Measurements from ENCODE around the gene SEC63. TPM values are rescaled to one million over a fixed set of nuclear protein-coding genes. Genes with fewer than 3 reads are reported as not detected.

SEC63 gene
- total RNA-seq, 1 experiment from 2014 or later: 97.6 TPM

GRCh38 chr6:107989166-107990094 is 31.4 kb upstream of the SEC63 start:
- Mint-ChIP-seq H3K36me3 (no peaks in the 10 kb centered on the region), H3K9me3 (no peaks in the 10 kb centered on the region; the same call in 1 of the 2 replicates), H3K4me3 (no peak overlapping the region), H3K4me1 (peaks cover 60% of the 10 kb centered on the region), H3K27me3 (ENCODE audit: low read depth) (peaks cover 87% of the 10 kb centered on the region), H3K27ac (no peak overlapping the region)
- DNase-seq (ENCODE audit: low spot score) (no peak), ATAC-seq (no peak)
- ChIA-PET CTCF (interaction anchor here (1.0 to 2.0 kb wide), 3 partner anchors 12 to 61 kb away, joined by 3 to 9 read pairs (median 6); no protein-coding TSS in a partner anchor), POLR2A (no interaction called here)
- TF ChIP-seq ZNF121 (CRISPR knock-in tag; IDR thresholded peaks at IDR 0.05) (peak; percentile 89; the same call in 1 of the 2 replicates), EMX1 (CRISPR knock-in tag; IDR thresholded peaks at IDR 0.05) (no peak)

DNA sequence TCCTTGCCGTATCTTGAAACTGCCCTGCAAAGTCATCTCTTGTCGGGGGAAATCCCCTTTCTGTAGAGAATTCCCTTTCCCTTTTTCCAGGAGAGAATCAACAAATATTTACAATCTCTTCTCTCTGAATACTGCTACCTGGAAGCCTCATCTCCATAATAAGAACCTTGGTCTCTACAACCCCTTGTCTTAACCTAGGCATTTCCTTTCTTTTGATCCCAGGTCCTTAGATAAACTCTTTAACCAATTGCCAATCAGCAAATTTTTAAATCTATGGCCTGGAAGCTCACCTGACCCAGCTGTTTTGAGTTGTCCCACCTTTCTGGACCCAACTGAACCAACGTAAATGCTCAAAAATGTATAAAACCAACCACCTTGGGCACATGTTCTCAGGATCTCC is 30.6 kb upstream of the SEC63 start:
- peak overlapping the region; percentile 36 for H3K4me3 Mint-ChIP-seq
- no peaks in the 10 kb centered on the region for H3K36me3 Mint-ChIP-seq
- DNase-seq (ENCODE audit: low spot score): no peak
- H3K9me3 Mint-ChIP-seq: no peaks in the 10 kb centered on the region; the same call in 1 of the 2 replicates
- POLR2A ChIA-PET: no interaction called here
- H3K4me1 Mint-ChIP-seq: peaks cover 60% of the 10 kb centered on the region
- H3K27me3 Mint-ChIP-seq (ENCODE audit: low read depth): peaks cover 94% of the 10 kb centered on the region
- 0 out of 2 replicates have a peak, but pooled peaks have one; percentile 23 for TF ChIP-seq SP1 (CRISPR knock-in tag; conservative IDR thresholded peaks at IDR 0.05)
- no peak for TF ChIP-seq FOXJ3 (CRISPR knock-in tag; IDR thresholded peaks at IDR 0.05; ENCODE audit: borderline replicate concordance)
- peak; percentile 79 for ATAC-seq
- H3K27ac Mint-ChIP-seq: peak overlapping the region; percentile 28; the same call in 1 of the 2 replicates
- CTCF ChIA-PET: interaction anchor here (0.8 to 2.0 kb wide), 3 partner anchors 9 to 61 kb away, joined by 3 to 9 read pairs (median 6); no protein-coding TSS in a partner anchor

GRCh38 chr6:107987805-107988204 is 29.8 kb upstream of the SEC63 start:
- ATAC-seq: peak; percentile 43
- H3K4me1 Mint-ChIP-seq: peaks cover 62% of the 10 kb centered on the region
- no peak for DNase-seq (ENCODE audit: low spot score)
- H3K9me3 Mint-ChIP-seq: no peaks in the 10 kb centered on the region; the same call in 1 of the 2 replicates
- H3K36me3 Mint-ChIP-seq: no peaks in the 10 kb centered on the region
- H3K27ac Mint-ChIP-seq: no peak overlapping the region
- no peak for TF ChIP-seq IRF1 (CRISPR knock-in tag; IDR thresholded peaks at IDR 0.05)
- no peak for TF ChIP-seq CREB1 (CRISPR knock-in tag; IDR thresholded peaks at IDR 0.05)
- TF ChIP-seq TP53 (CRISPR knock-in tag; IDR thresholded peaks at IDR 0.05): no peak
- TF ChIP-seq NFATC4 (CRISPR knock-in tag; IDR thresholded peaks at IDR 0.05): no peak
- TF ChIP-seq NR1H2 (CRISPR knock-in tag; IDR thresholded peaks at IDR 0.05): no peak
- no peak for TF ChIP-seq E2F4 (CRISPR knock-in tag; IDR thresholded peaks at IDR 0.05; ENCODE audit: borderline replicate concordance, low read depth)
- no peak for TF ChIP-seq SMAD3 (CRISPR knock-in tag; IDR thresholded peaks at IDR 0.05; ENCODE audit: borderline replicate concordance)
- no peak for TF ChIP-seq ATF2 (CRISPR knock-in tag; IDR thresholded peaks at IDR 0.05; ENCODE audit: borderline replicate concordance, low read depth)
- no peak for TF ChIP-seq NR3C1 (CRISPR knock-in tag; conservative IDR thresholded peaks at IDR 0.05; ENCODE audit: low read depth)
- TF ChIP-seq NFYB (CRISPR knock-in tag; conservative IDR thresholded peaks at IDR 0.05; ENCODE audit: low read depth): no peak
- TF ChIP-seq, protein P1, sequence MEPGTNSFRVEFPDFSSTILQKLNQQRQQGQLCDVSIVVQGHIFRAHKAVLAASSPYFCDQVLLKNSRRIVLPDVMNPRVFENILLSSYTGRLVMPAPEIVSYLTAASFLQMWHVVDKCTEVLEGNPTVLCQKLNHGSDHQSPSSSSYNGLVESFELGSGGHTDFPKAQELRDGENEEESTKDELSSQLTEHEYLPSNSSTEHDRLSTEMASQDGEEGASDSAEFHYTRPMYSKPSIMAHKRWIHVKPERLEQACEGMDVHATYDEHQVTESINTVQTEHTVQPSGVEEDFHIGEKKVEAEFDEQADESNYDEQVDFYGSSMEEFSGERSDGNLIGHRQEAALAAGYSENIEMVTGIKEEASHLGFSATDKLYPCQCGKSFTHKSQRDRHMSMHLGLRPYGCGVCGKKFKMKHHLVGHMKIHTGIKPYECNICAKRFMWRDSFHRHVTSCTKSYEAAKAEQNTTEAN (CRISPR knock-in tag; IDR thresholded peaks at IDR 0.05): no peak
- no peak for TF ChIP-seq ZNF671 (CRISPR knock-in tag; IDR thresholded peaks at IDR 0.05)
- TF ChIP-seq ZNF138 (CRISPR knock-in tag; conservative IDR thresholded peaks at IDR 0.05): no peak
- TF ChIP-seq GRHL2 (CRISPR knock-in tag; IDR thresholded peaks at IDR 0.05; ENCODE audit: insufficient replicate concordance, severe bottlenecking): no peak
- TF ChIP-seq ZBTB21 (CRISPR knock-in tag; IDR thresholded peaks at IDR 0.05; ENCODE audit: borderline replicate concordance): no peak
- no peak for TF ChIP-seq RELA (CRISPR knock-in tag; IDR thresholded peaks at IDR 0.05; ENCODE audit: borderline replicate concordance)
- no peak for TF ChIP-seq JAZF1 (CRISPR knock-in tag; IDR thresholded peaks at IDR 0.05)
- ChIA-PET CTCF (no interaction called here), POLR2A (no interaction called here)
- no peak overlapping the region for H3K4me3 Mint-ChIP-seq
- peaks cover 97% of the 10 kb centered on the region for H3K27me3 Mint-ChIP-seq (ENCODE audit: low read depth)
